Transverse colon (tissue), 4 donors: ENCODE data around the gene RUFY3. TPM values are rescaled to one million over a fixed set of nuclear protein-coding genes. Genes with fewer than 3 reads are reported as not detected.
"Not testable (repeated sequence)": the region's sequence is repeated elsewhere in the genome, so short reads cannot be mapped to it uniquely, and the experiment has no call there.

Experiments used
- DNase-seq: peaks from one replicate; pipeline ENCODE4 v3.0.0-alpha.2; 2019
- H3K27ac ChIP-seq, 4 donors: fragments of 200-600 bp; sonication (generic); 2 replicates each; pipeline ENCODE4 v1.5.1; 2016 to 2018; ENCODE audit warnings: inconsistent platforms in 4 of 4
- H3K27me3 ChIP-seq: fragments of 200-600 bp; sonication (generic); 2 replicates; pipeline ENCODE4 v1.5.1; 2017; ENCODE audit warnings: inconsistent platforms
- H3K36me3 ChIP-seq, 4 donors: fragments of 200-600 bp; sonication (generic); 2 replicates each; pipeline ENCODE4 v1.5.1; 2017 to 2019; ENCODE audit warnings: inconsistent platforms in 4 of 4
- H3K4me1 ChIP-seq, 4 donors: fragments of 200-600 bp; sonication (generic); 2 replicates each; pipeline ENCODE4 v1.5.1; 2017 to 2020; ENCODE audit warnings: inconsistent platforms in 4 of 4
- H3K4me3 ChIP-seq, 4 donors: fragments of 200-600 bp; sonication (generic); 1 replicate in 1 of 4; 2 replicates in 3 of 4; pipeline versions ENCODE4 v1.5.1 to v1.6.1; 2017 to 2019; ENCODE audit warnings: inconsistent platforms in 4 of 4
- H3K9me3 ChIP-seq, 2 donors: fragments of 200-600 bp; sonication (generic); 2 replicates each; pipeline ENCODE4 v1.5.1; 2017 to 2019; ENCODE audit warnings: inconsistent platforms in 2 of 2
- CTCF ChIP-seq, 5 experiments: fragments of 200-600 bp in 3 of 5; fragments of 450-650 bp in 2 of 5; sonication (generic) in 3 of 5; IDR thresholded peaks; 1 replicate in 2 of 5; 2 replicates in 3 of 5; pipeline ENCODE4 v1.5.1; 2016 to 2017; ENCODE audit warnings: antibody characterized with exemption in 5 of 5, inconsistent platforms in 3 of 5, mild to moderate bottlenecking in 2 of 5, moderate library complexity in 1 of 5
- EP300 ChIP-seq: sonication (generic); formaldehyde crosslinking; IDR thresholded peaks from one replicate; pipeline ENCODE4 v1.6.1; 2017; ENCODE audit warnings: antibody characterized with exemption, low read depth
- POLR2A ChIP-seq: fragments of 450-650 bp; IDR thresholded peaks from one replicate; pipeline ENCODE4 v1.6.1; 2016; ENCODE audit warnings: antibody characterized with exemption, mild to moderate bottlenecking, moderate library complexity
- POLR2AphosphoS5 ChIP-seq, 3 donors: sonication (generic); formaldehyde crosslinking; IDR thresholded peaks; one replicate each; pipeline ENCODE4 v1.6.1; 2016; ENCODE audit warnings: antibody characterized with exemption in 3 of 3
- WGBS, 2 donors: methylation state at CpG; one replicate each; pipeline ENCODE4 v1.1.5; 2018; ENCODE audit warnings: low coverage in 1 of 2; 5-methylcytosine and 5-hydroxymethylcytosine counted together
- in situ Hi-C, 4 donors: fragments of 200-750 bp; cut with MboI; loops; one replicate each; pipeline versions ENCODE4 v1.15.0 to v1.15.1; 2017; ENCODE audit warnings: low sequenced_read_pairs in 3 of 4, low pct_ligation_motif_present in 1 of 4, low pct_unique_long_range_greater_than_20kb in 1 of 4
- intact Hi-C: fragments of 100-400 bp; cut with DNase I; formaldehyde crosslinking; loops from one replicate; pipeline ENCODE4 v1.15.1; 2023; ENCODE audit warnings: low total_unique reads
- total RNA-seq, 4 donors: library from RNA; depleted of rRNA; stranded (reverse); fragments of >200 nt; gene quantifications; one replicate each; pipeline ENCODE4 v1.1.0, GENCODE V29; 2016

RUFY3 gene
- total RNA-seq, 4 donors from 2014 or later = 39.6 to 93.9 (median 50.8) TPM

GRCh38 chr4:70700712-70701111 lies 21.1 kb upstream of the RUFY3 start:
- in situ Hi-C loops (no loop called here), intact Hi-C loops (no loop called here)
- 40 to 81% methylated on average over 2 to 5 of the region's 5 CpGs for WGBS, 2 donors
- Histone ChIP-seq H3K36me3 (no peaks in the 10 kb centered on the region), H3K4me3 (no peak overlapping the region), H3K27me3 (no peaks in the 10 kb centered on the region), H3K27ac (no peak overlapping the region), H3K4me1 (peaks cover 6 to 13% (median 11%) of the 10 kb centered on the region in 4 donors), H3K9me3 (no peaks in the 10 kb centered on the region)
- TF ChIP-seq POLR2AphosphoS5 (IDR thresholded peaks at IDR 0.05) = no peak
- TF ChIP-seq POLR2A = no peak
- TF ChIP-seq EP300 = no peak
- TF ChIP-seq CTCF (IDR thresholded peaks at IDR 0.05) = no peak
- DNase-seq = no peak

- no peak overlapping the region for H3K4me3 ChIP-seq
- intact Hi-C loops = no loop called here
- H3K27ac ChIP-seq = no peak overlapping the region
- no peak for TF ChIP-seq POLR2AphosphoS5 (IDR thresholded peaks at IDR 0.05)
- TF ChIP-seq CTCF (IDR thresholded peaks at IDR 0.05) = no peak
- no peak for TF ChIP-seq EP300
- no peak for TF ChIP-seq POLR2A
- H3K4me1 ChIP-seq = peaks cover 9 to 16% (median 14%) of the 10 kb centered on the region in 4 donors
- 91 to 92% methylated on average over 1 of the region's 1 CpG for WGBS, 2 donors
- no peaks in the 10 kb centered on the region for H3K27me3 ChIP-seq
- no peak for DNase-seq
- H3K36me3 ChIP-seq = no peaks in the 10 kb centered on the region
- in situ Hi-C loops = no loop called here
- H3K9me3 ChIP-seq = no peaks in the 10 kb centered on the region
Observed at GRCh38 chr4:70701271-70701670, 20.5 kb upstream of the RUFY3 start.

GRCh38 chr4:70702592-70702991 lies 19.2 kb upstream of the RUFY3 start:
- in situ Hi-C loops = not testable (repeated sequence)
- peak overlapping the region in 1 of 4 donors; percentile 96 for H3K27ac ChIP-seq

GRCh38 chr4:70703619-70704214 lies 18.0 kb upstream of the RUFY3 start:
- H3K27ac ChIP-seq = peak overlapping the region; percentile 93 to 99 (median 98)
- peak; percentile 18 for DNase-seq
- 2 to 5% methylated on average over 11 of the region's 11 CpGs for WGBS, 2 donors
- in situ Hi-C loops (no loop called here), intact Hi-C loops (loop anchor here (2.0 kb wide), 1 partner anchor 15 kb away; the partner anchor contains the start of gene UTP3)
- no peaks in the 10 kb centered on the region for H3K27me3 ChIP-seq
- TF ChIP-seq POLR2AphosphoS5 (IDR thresholded peaks at IDR 0.05) (peak in 1 of 3 donors; percentile 35), CTCF (IDR thresholded peaks at IDR 0.05) (no peak), POLR2A (no peak)
- H3K9me3 ChIP-seq = no peaks in the 10 kb centered on the region
- no peaks in the 10 kb centered on the region for H3K36me3 ChIP-seq
- peaks cover 21 to 27% (median 25%) of the 10 kb centered on the region in 4 donors for H3K4me1 ChIP-seq
- peak overlapping the region; percentile 82 to 99 (median 91) for H3K4me3 ChIP-seq

More at GRCh38 chr4:70702592-70702991, 19.2 kb upstream of the RUFY3 start:
- H3K4me1 ChIP-seq = peaks cover 21 to 27% (median 25%) of the 10 kb centered on the region in 4 donors
- DNase-seq, intact Hi-C loops, H3K27me3 ChIP-seq, H3K36me3 ChIP-seq, H3K4me3 ChIP-seq, H3K9me3 ChIP-seq: not testable (repeated sequence)
- 20 to 44% methylated on average over 1 to 2 of the region's 2 CpGs for WGBS, 2 donors
- peak in 1 of 3 donors; percentile 14 for TF ChIP-seq POLR2AphosphoS5 (IDR thresholded peaks at IDR 0.05)
